Smooth muscle cell (in vitro differentiated cells): ENCODE results near the gene ATP2B2. TPM values are rescaled to one million over a fixed set of nuclear protein-coding genes. Genes with fewer than 3 reads are reported as not detected.

ENCODE experiments used
- DNase-seq: peaks from one replicate; lab custom pipeline; 2025; ENCODE audit not compliant: unreplicated experiment; lab: John Stamatoyannopoulos, UW
- H2AFZ ChIP-seq: fragments of 200-600 bp; sonication (generic); 2 replicates; pipeline ENCODE4 v1.6.0; 2016; ENCODE audit warnings: antibody characterized with exemption, low read depth, mild to moderate bottlenecking
- H3F3A ChIP-seq: fragments of 200-600 bp; sonication (generic); 2 replicates; pipeline ENCODE4 v1.6.0; 2017; ENCODE audit warnings: antibody characterized with exemption, low read depth
- H3K27ac ChIP-seq: fragments of 200-600 bp; sonication (generic); 2 replicates; pipeline ENCODE4 v1.5.1; 2016; ENCODE audit warnings: low read depth, mild to moderate bottlenecking
- H3K27me3 ChIP-seq: fragments of 200-600 bp; sonication (generic); 2 replicates; pipeline ENCODE4 v1.6.1; 2016; ENCODE audit warnings: low read depth, mild to moderate bottlenecking
- H3K36me3 ChIP-seq: fragments of 200-600 bp; sonication (generic); 2 replicates; pipeline ENCODE4 v1.5.1; 2016; ENCODE audit warnings: low read depth
- H3K4me1 ChIP-seq: fragments of 200-600 bp; sonication (generic); 2 replicates; pipeline ENCODE4 v1.5.1; 2016; ENCODE audit warnings: low read depth
- H3K4me2 ChIP-seq: fragments of 200-600 bp; sonication (generic); 2 replicates; pipeline ENCODE4 v1.6.0; 2016; ENCODE audit warnings: mild to moderate bottlenecking
- H3K4me3 ChIP-seq: fragments of 200-600 bp; sonication (generic); 2 replicates; pipeline ENCODE4 v1.5.1; 2016; ENCODE audit warnings: mild to moderate bottlenecking
- H3K79me2 ChIP-seq: fragments of 200-600 bp; sonication (generic); 2 replicates; pipeline ENCODE4 v1.6.0; 2016; ENCODE audit warnings: low read depth, mild to moderate bottlenecking
- H3K9ac ChIP-seq: fragments of 200-600 bp; sonication (generic); 2 replicates; pipeline ENCODE4 v1.6.0; 2016; ENCODE audit warnings: low read depth
- H3K9me3 ChIP-seq: fragments of 200-600 bp; sonication (generic); replicated peaks from 2 replicates; pipeline ENCODE4 v1.5.1; 2016; ENCODE audit warnings: low read depth
- H4K20me1 ChIP-seq: fragments of 200-600 bp; sonication (generic); 2 replicates; pipeline ENCODE4 v1.6.0; 2016; ENCODE audit warnings: low read depth
- WGBS: methylation state at CpG from one replicate; pipeline ENCODE4 v1.1.7; 2016; ENCODE audit warnings: low lambda C conversion rate; 5-methylcytosine and 5-hydroxymethylcytosine counted together
- polyA plus RNA-seq: library from polyadenylated mRNA; unstranded; fragments of >200 nt; fragmentation: Nextera tagmentation; extraction: Ambion mirVana; gene quantifications from 2 replicates; pipeline ENCODE4 v1.2.1, GENCODE V29; 2016
- total RNA-seq: library from RNA; depleted of rRNA; stranded (reverse); fragments of >200 nt; gene quantifications from 2 replicates; pipeline ENCODE4 v1.2.3, GENCODE V29; 2014
- TF ChIP-seq, protein P1 (sequence below): fragments of 200-600 bp; sonication (generic); IDR thresholded peaks from 2 replicates; pipeline ENCODE4 v1.5.1; 2017; ENCODE audit warnings: borderline replicate concordance, mild to moderate bottlenecking, antibody characterized with exemption; ENCODE audit not compliant: insufficient read depth, poor library complexity, severe bottlenecking

The ATP2B2 gene
- total and polyA plus RNA-seq, 2 experiments from 2014 or later = not detected

DNA sequence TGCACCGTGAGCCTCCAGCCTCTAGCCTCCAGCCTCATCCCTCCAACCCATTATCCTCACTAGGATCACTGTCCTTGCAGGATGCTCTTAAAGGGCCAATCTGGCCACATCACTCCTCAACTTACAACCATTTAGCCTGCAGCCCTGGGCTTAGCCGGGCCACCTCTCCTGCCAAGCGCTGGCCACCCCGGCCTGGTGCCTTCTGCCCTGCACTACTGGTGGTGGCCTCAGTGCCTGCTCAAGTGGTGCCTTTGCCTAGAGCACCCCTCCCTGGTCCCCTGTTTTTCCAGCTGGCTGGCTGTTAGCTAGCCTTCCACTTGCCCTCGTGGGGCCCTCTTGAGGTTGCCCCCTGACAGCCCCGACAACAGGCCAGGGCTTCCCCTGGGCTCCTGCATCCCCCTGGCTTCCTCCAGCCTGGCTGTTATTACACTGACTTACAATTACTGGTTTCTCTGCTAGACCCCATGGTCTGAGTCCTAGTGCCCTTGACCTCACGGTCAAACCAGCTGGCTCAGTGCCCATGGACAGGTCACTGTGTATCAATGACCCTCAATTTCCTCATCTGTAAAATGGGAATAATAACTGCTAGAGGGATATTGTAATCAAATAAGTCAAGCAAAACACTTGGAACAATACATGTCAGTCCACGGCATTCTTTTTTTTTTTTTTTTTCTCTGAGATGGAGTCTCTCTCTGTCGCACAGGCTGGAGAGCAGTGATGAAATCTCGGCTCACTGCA, 15.5 kb downstream of the ATP2B2 start:
- Histone ChIP-seq H2AFZ (no peak overlapping the region), H3K27me3 (peaks cover 4% of the 10 kb centered on the region)
- WGBS = 86% methylated on average over 10 of the region's 10 CpGs

DNA sequence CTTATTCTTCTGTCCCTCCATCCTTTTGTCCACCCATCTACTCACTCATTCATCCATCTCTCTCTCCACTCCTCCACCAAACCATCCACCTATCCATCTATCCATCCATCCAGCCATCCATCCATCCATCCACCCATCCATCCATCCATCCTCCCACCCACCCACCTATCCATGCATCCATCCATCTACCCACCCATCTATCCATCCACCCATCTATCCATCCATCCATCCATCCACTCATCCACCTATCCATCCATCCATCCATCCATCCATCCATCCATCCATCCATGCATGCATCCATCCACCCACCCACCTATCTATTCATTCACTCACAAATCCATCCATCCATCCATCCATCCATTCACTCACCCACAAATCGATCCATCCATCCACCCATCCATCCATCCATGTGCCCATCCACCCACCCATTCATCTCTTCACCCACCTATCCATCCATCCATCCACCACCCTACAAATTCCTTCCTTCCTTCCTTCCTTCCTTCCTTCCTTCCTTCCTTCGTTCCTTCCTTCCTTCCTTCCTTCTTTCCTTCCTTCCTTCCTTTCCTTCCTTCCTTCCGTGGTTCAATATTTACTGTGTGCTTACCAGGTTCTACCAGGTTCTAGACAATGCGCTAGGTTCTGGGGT, 17.3 kb downstream of the ATP2B2 start:
- 86% methylated on average over 2 of the region's 4 CpGs for WGBS
- no peak overlapping the region for H3K27ac ChIP-seq
- DNase-seq = no peak
- no peak overlapping the region for H3K4me2 ChIP-seq
- no peaks in the 10 kb centered on the region for H4K20me1 ChIP-seq
- no peak overlapping the region for H2AFZ ChIP-seq
- H3F3A ChIP-seq = no peaks in the 10 kb centered on the region
- no peak overlapping the region for H3K9ac ChIP-seq
- H3K4me3 ChIP-seq = no peak overlapping the region
- TF ChIP-seq, protein P1, sequence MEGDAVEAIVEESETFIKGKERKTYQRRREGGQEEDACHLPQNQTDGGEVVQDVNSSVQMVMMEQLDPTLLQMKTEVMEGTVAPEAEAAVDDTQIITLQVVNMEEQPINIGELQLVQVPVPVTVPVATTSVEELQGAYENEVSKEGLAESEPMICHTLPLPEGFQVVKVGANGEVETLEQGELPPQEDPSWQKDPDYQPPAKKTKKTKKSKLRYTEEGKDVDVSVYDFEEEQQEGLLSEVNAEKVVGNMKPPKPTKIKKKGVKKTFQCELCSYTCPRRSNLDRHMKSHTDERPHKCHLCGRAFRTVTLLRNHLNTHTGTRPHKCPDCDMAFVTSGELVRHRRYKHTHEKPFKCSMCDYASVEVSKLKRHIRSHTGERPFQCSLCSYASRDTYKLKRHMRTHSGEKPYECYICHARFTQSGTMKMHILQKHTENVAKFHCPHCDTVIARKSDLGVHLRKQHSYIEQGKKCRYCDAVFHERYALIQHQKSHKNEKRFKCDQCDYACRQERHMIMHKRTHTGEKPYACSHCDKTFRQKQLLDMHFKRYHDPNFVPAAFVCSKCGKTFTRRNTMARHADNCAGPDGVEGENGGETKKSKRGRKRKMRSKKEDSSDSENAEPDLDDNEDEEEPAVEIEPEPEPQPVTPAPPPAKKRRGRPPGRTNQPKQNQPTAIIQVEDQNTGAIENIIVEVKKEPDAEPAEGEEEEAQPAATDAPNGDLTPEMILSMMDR = no peak
- no peaks in the 10 kb centered on the region for H3K9me3 ChIP-seq
- H3K27me3 ChIP-seq = peaks cover 4% of the 10 kb centered on the region
- H3K36me3 ChIP-seq = no peaks in the 10 kb centered on the region
- H3K79me2 ChIP-seq = no peaks in the 10 kb centered on the region
- H3K4me1 ChIP-seq = no peaks in the 10 kb centered on the region

More for the DNA sequence above, 15.5 kb downstream of the ATP2B2 start:
- Histone ChIP-seq H3K4me3 (no peak overlapping the region), H3K27ac (no peak overlapping the region), H3K79me2 (no peaks in the 10 kb centered on the region), H4K20me1 (no peaks in the 10 kb centered on the region), H3K9ac (no peak overlapping the region), H3K9me3 (no peaks in the 10 kb centered on the region), H3F3A (no peaks in the 10 kb centered on the region), H3K4me1 (no peaks in the 10 kb centered on the region), H3K36me3 (no peaks in the 10 kb centered on the region), H3K4me2 (no peak overlapping the region)
- TF ChIP-seq, protein P1 = no peak
- DNase-seq = no peak

DNA sequence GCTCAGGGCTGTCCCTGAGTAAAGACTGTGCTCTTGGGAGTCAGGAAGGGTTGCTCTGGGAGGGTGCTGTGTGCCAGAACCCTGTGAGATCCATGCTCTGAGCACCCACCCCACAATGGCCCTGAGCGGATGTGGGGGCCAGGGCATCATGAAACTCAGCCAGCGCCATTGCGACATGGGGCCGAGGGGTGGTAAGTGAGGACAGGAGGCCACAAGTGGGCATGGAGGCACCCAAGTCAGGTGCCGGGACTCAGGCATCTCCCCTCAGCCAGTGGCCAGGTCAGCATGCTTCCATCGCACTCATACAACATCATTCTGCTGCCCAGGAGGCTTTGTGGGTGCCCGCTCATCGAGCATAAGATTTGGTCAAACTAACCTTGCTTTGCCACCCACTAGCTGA, 19.6 kb downstream of the ATP2B2 start:
- DNase-seq = no peak
- TF ChIP-seq, protein P1 = no peak
- no peaks in the 10 kb centered on the region for H3K36me3 ChIP-seq
- H4K20me1 ChIP-seq = no peaks in the 10 kb centered on the region
- H3K4me1 ChIP-seq = no peaks in the 10 kb centered on the region
- H3K79me2 ChIP-seq = no peaks in the 10 kb centered on the region
- H3K27me3 ChIP-seq = no peaks in the 10 kb centered on the region
- no peaks in the 10 kb centered on the region for H3F3A ChIP-seq
- H3K9ac ChIP-seq = no peak overlapping the region
- H2AFZ ChIP-seq = no peak overlapping the region
- WGBS = 96% methylated on average over 8 of the region's 8 CpGs
- no peak overlapping the region for H3K27ac ChIP-seq
- no peak overlapping the region for H3K4me2 ChIP-seq
- no peaks in the 10 kb centered on the region for H3K9me3 ChIP-seq
- no peak overlapping the region for H3K4me3 ChIP-seq
